Stimulated activated CD4-positive, alpha-beta T cell treated with anti-CD3 and anti-CD28 coated beads, Interleukin-15, amount 100 ng/mL, for 24 hours (primary cell): ENCODE results near the gene SMTNL2.
A peak's percentile ranks its signal among the peaks of the same experiment; 100 is the strongest.
"Not testable (repeated sequence)": the region's sequence is repeated elsewhere in the genome, so short reads cannot be mapped to it uniquely, and the experiment has no call there.

Experiments used
- DNase-seq: peaks from one replicate; pipeline ENCODE4 v3.0.0-alpha.2; 2020

Gene SMTNL2

GRCh38 chr17:4560837-4561256 is 23.5 kb upstream of the SMTNL2 start:
- DNase-seq, result no peak

DNA sequence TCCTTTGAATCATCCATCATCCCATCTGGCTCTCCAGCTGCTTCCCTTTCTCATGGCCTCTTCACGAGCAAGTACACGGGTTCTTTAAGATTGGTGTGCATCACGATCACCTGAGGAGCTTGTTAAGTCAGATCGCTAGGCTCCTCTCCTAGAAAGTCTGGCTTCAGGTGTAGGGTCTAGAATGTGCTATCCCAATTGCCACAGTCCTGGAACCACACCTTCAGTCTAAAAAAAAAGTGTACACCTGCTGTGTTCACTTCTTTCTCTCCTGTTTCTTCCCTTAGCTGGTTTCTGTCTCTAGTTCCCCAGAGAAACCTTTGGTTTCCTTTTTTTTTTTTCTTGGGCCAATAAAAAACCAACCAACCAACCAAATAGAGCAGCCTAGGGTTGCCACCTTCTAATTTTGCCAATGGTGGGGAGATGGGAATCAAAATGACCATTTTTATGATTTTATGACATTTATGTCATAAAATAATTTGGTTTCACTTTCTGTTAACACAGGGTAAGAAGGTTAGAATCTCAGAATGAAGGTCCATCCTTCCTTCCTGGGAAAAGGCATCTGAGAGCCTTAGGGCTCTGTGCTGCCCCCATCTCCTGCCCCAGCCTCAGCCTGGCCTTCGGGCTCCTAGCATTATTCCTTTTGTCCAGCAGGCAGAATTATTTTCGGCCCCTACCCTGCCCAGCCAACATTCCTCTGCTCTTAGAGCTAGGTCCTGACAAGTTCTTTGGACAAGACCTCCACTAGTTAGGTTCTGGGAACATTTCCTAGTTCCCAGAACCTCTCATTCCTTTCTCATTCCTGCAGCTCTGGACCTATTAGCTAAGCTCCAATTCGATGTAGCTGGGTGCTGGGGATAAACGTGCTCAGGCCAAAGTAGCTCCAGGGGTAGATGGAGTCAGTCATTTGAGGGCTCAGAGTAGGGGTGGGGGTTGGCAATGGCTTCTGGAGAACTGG is 22.0 kb upstream of the SMTNL2 start:
- DNase-seq, result no peak

DNA sequence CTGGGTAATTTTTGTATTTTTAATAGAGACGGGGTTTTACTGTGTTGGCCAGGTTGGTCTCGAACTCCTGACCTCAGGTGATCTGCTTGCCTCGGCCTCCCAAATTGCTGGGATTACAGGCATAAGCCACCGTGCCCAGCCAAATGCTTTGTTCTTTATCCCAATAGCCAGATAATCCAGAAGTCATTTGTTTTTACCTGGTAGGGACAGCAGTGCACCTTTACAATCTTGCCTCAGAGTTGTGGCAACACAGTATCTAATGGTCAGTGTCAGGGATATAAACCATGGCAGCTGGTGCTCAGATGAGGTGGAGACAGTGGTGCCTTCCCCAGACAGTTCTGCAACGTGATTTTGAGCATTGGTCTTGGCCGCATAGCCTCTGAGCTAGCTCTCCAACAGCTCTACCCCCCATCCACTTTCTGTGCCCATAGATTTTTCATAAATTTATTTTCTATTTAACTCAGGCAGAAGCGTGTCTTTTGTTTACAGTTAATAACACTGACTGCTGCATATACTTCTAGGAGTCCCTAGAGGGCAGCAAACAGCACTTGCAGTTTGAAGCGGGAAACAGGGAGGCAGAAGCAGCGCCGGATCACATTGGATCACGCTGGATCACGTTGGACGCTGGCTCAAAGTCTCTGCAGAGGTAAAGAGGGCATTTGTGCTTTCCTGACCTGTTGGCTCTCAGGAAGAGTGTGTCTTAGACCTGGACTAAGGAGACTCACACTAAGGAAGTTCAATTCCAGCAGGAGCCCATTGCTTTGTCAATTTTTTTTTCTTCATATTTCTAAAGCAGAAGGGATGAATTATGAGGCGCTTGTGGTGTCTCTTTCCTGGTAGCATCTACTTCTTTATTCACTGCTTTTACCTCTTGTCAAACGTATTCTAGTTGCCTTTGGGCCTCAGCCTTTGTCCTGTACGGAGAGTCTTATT is 18.9 kb upstream of the SMTNL2 start:
- peak; percentile 71 for DNase-seq

- peak; percentile 67 for DNase-seq
Measured at GRCh38 chr17:4566785-4567184, 17.5 kb upstream of the SMTNL2 start.

DNA sequence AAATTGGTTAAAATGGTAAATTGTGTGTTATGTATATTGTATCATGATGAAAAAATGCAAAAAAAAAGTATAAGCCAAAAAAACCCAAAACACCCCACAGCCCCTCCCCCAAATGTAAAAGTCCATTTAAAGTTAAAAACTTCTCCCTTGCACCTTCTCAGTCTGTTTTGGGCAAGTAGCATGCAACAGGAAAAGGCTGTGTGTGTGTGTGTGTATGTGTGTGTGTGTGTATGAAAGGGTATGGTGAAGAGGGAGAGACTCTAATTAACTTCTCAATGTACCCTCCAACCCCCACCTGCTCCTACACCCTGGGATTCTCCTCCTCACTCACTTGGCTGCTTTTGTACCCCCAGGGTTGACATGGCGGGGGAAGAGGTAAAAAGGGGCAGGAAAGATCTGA is 14.7 kb upstream of the SMTNL2 start:
- DNase-seq, result no peak

- DNase-seq, result no peak
Measured at GRCh38 chr17:4572131-4572530, 12.2 kb upstream of the SMTNL2 start.

DNA sequence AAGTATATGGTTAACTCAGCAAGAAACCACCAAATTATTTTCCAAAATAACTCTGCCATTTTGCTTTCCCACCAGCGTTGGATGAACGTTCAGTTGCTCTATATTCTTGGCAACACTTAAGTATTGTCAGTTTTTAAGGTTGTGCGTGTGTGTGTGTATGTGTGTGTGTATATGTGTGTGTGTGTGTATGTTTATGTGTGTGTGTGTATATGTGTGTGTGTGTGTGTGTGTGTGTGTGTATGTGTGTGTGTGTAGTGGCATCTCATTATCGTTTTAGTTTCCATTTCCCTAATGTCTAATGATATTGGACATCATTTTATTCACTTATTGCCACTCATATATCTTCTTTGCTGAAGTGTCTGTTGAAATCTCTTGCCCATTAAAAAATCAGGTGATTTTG is 11.2 kb upstream of the SMTNL2 start:
- DNase-seq, result no peak

DNA sequence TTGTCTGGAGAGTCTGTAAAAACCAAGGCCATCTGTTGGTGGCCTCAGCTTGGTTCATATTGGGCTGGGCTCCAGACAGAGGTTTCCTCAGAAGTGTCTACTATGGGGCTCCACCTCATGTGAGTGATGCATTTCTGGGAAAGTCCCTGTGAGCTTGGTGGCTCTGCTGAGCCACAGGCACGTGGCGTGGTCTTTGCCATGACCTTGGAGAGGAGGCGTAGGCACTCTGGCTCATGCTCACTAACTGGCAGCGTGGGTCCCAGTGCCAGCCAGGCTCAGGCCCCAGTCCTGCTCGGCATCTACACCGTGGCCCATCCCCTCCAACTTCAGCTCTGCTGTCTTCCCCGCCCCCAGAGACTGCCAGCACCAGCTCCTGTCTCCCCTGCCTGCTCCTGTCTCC is 10.7 kb upstream of the SMTNL2 start:
- peak; percentile 81 for DNase-seq

DNA sequence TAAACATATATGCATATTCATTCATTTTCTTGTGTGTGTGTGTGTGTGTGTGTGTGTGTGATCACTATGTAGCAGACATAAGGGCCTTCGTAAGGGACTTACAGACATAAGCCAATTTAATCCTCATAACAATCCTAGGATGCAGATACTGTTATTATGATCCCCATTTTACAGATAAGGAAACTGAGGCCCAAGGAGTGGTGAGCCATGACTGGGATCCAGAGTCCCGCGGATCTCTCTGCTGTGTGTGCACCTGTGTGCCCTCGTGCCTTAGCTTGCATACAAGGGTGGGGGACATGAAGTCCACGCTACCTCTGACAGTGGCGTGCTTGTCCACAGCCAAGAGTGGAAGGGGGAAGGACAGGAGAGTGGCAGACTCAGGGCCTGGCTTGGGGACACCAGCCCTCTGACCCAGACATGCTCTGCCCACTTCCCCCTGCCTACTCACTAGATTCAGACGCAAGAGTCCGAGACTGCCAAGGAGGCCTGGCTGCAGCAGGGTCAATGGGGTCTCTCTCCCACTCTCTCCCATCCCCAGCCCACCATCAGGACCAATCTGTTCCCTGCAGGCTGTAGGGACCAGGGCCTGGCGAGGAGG is 9.8 kb upstream of the SMTNL2 start:
- DNase-seq, result no peak

DNA sequence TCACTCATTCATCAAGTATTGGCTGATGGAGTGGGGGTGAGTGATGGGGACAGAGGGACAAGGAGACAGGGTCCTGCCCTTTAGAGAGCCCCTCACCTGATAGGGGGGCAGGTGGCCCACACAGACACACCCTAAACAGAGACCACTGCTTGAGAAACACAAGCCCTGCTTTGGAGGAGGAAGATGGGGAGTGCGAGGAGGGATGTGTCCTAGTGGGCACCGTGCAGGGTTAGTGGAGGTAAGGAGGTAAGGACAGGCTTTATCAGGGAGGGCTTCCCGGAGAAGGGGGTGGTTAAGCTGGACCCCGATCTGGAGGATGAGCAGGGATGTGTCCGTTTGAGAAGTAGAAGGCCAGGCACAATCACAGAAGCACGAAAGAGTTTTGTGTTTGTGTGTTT is 8.2 kb upstream of the SMTNL2 start:
- no peak for DNase-seq

GRCh38 chr17:4576729-4577322 is 7.5 kb upstream of the SMTNL2 start:
- no peak for DNase-seq

DNA sequence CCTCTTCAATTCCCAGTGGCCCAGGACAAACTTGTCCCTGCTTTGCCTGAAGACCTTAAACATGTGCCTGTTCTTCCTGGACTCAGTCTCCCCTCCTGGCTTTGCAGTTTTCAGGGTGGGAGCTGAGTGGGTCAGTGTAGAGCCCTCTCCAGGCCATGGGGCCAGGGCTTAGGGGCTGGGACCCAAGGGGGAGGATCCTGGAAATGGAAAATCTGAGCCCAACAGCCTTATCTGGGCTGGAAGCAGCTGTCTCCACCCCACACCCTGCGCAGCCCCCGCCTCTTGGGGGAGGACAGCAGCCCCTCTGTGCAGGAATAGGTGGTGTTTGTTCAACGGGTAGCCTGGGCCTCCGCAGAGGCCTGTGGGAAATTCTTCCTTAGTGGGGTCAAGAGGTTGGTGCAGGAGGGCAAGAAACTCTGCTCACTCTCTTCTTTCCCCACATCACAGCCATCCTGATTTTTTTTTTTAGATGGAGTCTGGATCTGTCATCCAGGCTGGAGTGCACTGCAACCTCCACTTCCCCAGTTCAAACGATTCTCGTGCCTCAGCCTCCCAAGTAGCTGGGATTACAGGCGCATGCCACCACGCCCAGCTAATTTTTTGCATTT is 6.8 kb upstream of the SMTNL2 start:
- DNase-seq, result no peak

GRCh38 chr17:4578349-4578748 is 6.0 kb upstream of the SMTNL2 start:
- DNase-seq, result not testable (repeated sequence)

DNA sequence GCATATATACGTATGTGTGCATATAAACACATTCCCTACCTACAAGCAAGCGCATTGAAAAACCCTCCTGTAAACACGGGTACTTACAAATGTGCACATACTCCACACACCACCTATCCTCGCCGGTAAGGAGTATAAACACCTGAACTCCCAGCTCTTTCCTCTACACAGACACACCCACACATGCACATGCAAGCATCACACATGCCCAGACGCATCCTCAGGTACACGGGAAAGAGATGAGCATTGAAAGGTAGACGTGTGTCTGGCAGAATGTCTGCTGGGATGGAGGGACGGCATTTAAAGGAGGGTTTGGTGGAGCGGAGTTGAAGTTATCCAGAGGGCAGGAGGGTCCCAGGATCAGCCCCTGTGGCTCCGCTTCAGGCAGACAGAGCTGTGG is 4.7 kb upstream of the SMTNL2 start:
- no peak for DNase-seq

- no peak for DNase-seq
Measured at GRCh38 chr17:4580291-4580690, 4.0 kb upstream of the SMTNL2 start.

- no peak for DNase-seq
Measured at GRCh38 chr17:4582101-4582501, 2.2 kb upstream of the SMTNL2 start.

DNA sequence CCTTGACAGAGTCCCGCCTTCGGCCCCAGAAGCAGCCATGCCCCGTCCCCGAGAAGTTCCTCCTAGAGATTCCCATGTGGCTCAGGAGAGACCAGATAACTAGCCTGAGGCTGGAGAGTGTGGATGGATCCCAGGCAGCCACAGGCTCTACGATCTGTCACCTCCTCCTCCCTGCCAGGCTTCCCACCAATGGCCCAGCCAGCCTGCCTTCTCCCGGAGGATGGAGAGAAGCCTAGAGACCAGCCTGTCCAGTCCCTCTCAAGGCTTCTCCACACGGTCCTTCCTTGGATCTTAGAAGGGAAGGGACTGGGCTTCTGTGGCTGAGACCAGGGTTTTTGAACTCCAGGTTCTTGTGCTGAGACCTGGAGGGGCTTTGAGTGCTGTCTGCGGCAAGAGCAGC is 1.6 kb upstream of the SMTNL2 start:
- no peak for DNase-seq

- no peak for DNase-seq
Measured at GRCh38 chr17:4583206-4583605, 1.1 kb upstream of the SMTNL2 start.

DNA sequence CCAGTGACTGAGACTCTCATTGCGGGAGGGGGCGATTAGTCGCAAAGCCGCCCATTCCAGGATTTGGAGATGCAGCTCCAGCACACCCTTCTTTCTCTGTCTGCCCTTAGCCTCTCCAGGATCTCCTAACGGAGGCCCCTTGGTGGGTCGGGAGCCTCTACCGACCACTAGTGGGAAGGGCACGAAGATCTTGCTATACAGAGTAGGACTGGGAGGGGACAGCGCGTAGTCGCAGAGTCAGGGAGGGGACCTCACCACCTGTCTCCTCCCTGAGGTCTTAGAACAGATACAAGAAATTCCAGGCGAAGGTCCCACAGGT is 588 bp upstream of the SMTNL2 start:
- peak; percentile 30 for DNase-seq

- DNase-seq, result no peak
Measured at GRCh38 chr17:4584917-4585637, 748 bp downstream of the SMTNL2 start.

GRCh38 chr17:4585638-4585994 is 1.3 kb downstream of the SMTNL2 start:
- no peak for DNase-seq

DNA sequence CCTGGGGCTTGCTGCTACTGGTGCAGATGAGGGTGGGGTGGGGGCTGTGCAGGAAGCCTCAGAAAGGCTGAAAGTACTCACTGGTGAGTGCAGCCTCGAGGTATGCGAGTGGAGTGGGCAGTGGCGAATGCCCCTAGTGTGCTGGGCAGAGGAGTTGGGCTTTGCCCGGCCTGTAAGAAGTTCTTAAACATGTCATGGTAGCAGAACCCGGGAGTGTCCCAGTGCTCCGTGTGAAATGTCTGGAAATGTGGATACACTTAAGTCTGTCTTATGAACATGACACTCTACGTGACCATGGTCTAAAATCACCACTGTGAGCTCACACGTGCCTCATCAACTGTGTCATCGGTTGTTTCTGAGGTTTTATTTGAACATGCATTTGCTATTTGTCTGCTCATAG is 1.7 kb downstream of the SMTNL2 start:
- DNase-seq, result no peak
